GM19193 (cell line): ENCODE results near the gene SPA17.

Experiments
- POLR2A ChIP-seq: IDR thresholded peaks from 4 replicates; pipeline ENCODE4 v1.6.1; 2011; ENCODE audit not compliant: insufficient read depth, insufficient read length; ENCODE audit errors: extremely low read depth

The SPA17 gene

DNA sequence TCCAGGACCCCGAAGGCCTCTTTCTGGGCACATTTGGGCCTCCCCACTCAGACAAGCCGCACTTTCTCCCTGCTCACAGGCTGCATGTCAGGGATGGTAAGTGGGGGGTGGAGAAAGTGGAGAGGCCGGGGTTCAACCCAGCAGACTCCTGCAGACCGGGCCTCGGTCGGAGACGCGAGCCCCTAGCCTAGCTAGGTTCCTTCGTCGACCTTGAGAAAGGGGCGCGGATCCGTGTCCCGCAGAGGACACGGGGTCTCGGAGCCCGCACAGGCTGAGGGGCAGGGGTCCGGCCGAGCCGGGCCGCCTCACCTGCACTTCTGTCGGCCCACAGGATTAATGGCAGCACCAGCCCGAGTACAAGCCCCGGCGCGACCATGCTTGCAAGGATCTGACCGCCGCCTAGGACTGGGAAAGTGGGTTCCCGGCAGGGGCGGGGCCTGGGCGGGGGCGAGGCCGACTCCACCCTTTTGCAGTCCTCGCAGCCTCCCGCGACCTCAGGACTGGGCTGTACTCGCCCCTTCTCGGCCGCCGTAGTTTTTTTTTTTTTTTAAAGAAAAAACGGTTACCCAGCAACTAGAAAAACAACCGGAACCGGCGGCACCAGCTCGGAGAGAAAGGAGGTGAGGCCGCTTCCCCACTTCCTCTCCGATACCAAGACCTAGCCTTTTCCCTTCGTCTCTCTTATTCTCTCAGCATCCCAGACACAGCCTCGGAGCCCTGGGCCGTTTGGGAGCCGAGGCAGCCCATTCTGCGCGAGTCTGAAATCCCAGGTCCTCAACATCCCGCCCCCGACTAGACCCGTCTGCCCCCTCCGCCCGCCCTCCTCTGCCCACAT, at the start of gene SPA17, which contains the start of gene SIAE:
Gene SPA17, plus strand, starts transcription at position 572 of the 835 bp plus-strand sequence. CDS start 1,361 bp downstream, outside the sequence.
Gene SIAE, minus strand, starts transcription at position 407 of the 835 bp plus-strand sequence. Its CDS starts 31 bp downstream, at position 376.
- TF ChIP-seq POLR2A: peak; percentile 71

- no peak for TF ChIP-seq POLR2A
Measured at GRCh38 chr11:124625504-124626168, 48.1 kb upstream of the SPA17 start.

- no peak for TF ChIP-seq POLR2A
Measured at GRCh38 chr11:124627546-124627945, 46.2 kb upstream of the SPA17 start.

- TF ChIP-seq POLR2A: no peak
Measured at GRCh38 chr11:124629961-124630360, 43.7 kb upstream of the SPA17 start.

- no peak for TF ChIP-seq POLR2A
Measured at GRCh38 chr11:124633355-124633754, 40.3 kb upstream of the SPA17 start.

DNA sequence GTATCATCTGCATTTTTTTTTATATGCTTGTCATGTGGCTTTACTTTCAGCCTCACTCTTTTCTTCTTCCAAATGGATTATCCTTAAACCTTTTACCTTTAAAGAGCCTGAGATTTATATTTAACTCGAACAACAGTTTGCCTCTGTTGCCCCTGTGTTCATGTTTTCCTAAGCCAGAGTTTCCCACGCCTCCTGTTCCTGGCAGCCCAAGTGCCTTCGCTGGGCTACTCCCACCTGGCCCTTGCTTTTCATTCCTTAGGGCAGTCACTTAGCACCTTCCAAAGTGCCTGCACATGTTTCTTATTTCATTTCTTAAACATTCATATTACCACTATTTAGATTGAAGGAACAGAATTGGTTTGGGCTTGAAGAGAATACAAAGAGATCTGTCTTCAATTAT, 37.8 kb upstream of the SPA17 start:
- no peak for TF ChIP-seq POLR2A

- TF ChIP-seq POLR2A: no peak
Measured at GRCh38 chr11:124638500-124638899, 35.2 kb upstream of the SPA17 start.

DNA sequence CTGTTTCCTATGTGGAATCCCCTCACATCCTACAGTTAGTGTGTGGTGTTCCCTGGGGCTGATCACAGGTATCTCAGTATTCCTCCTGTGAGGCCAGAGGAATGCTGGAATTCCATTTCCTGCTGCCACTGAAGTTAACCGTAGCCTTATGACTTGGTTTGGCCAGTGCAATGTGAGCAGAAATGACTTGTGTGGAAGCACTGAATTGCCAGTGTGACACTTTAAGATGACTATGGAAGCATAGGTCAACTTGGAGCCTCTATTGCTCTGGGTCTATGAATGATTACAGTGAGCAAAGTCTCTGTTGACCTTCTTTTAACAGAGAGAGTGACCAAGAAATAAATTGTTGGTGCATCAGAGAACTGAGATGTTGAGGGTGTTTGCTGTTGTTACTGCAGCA, 34.5 kb upstream of the SPA17 start:
- TF ChIP-seq POLR2A: no peak

GRCh38 chr11:124640666-124641065, 33.0 kb upstream of the SPA17 start:
- no peak for TF ChIP-seq POLR2A

- no peak for TF ChIP-seq POLR2A
Measured at GRCh38 chr11:124642628-124643027, 31.1 kb upstream of the SPA17 start.

DNA sequence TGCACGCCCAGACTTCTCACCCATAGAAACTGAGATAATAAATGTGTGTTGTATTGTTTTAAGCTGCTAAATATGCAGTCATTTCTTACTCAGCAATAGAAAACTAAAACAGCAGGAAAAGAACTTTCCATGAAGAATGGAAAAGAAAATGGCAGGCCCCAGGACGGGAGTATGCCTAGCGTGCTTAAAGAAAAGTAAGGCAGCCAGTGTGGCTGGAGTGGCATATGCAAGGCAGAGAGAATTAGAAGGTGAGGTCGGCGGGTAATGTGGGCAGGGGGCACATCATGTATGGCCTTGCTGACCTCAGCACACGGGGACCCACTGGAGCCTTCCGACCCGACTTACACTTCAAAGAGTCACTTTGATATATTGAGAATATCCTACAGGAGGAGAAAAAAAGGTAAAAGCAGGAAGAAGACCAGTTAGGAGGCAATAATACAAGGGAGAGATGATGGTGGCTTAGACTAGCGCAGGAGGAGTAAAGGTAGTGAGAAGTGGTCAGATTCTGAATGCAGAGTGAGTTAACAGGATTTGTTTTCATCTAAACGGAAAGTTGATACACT, 30.6 kb upstream of the SPA17 start:
- no peak for TF ChIP-seq POLR2A

- no peak for TF ChIP-seq POLR2A
Measured at GRCh38 chr11:124643605-124644425, 29.9 kb upstream of the SPA17 start.

DNA sequence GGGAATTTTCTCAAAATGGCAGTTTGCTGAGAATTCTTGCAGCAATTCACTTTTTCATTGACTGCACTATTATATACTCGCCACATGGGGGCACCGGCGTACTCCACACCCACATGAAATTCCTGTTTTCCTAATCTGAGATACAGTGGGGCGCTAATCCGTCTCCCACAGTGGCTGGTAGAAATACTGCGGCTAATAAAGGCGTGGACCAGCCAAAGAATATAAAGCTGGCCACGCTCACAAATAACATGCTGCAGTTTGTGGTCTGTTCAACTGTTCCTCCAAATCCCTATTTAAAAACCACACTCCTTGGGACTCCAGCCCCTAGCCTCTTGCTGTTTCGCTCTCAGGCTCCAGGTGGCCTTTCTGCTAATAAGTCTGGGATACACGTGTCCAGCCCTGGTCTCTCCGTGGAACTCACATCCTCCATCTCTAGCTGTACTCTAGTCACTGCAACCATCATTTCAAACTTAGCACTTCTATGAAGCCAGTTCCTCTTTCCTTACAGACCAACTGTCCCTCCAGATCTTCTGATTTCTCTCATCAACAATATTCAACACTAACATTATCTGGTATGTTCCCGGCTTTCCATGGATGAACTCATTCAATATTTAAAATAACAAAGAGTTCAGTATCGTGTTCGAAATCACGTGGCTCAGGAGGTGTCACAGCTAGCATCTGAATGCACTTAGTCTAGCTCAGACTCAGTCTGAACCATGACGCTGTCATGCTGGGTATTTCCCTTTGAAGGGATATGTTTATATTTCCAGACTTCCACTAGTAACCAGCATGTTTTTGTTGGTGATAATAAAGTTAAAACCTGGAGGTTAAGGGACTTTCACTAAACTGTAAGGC, 29.1 kb upstream of the SPA17 start:
- no peak for TF ChIP-seq POLR2A

GRCh38 chr11:124646148-124646547, 27.6 kb upstream of the SPA17 start:
- TF ChIP-seq POLR2A: no peak
